Right lobe of liver (tissue), 4 donors: ENCODE results near the gene RFX4.

Experiments used
- POLR2A ChIP-seq: fragments of 450-650 bp; IDR thresholded peaks from one replicate; pipeline ENCODE4 v1.6.1; 2017; ENCODE audit warnings: antibody characterized with exemption, mild to moderate bottlenecking
- TF ChIP-seq, protein P1 (sequence below), 4 donors: fragments of 200-600 bp in 3 of 4; fragments of 450-650 bp in 1 of 4; IDR thresholded peaks; one replicate each; pipeline versions ENCODE4 v1.5.1 to v1.8.0; 2016 to 2022; ENCODE audit warnings: antibody characterized with exemption in 4 of 4, mild to moderate bottlenecking in 2 of 4
- donor health status: DM: no; HTN: no; CAD: no.
- donor health status: DM: no; HTN: no; CAD: no.
- donor health status: DM: no; HTN: yes; CAD: no.

DNA sequence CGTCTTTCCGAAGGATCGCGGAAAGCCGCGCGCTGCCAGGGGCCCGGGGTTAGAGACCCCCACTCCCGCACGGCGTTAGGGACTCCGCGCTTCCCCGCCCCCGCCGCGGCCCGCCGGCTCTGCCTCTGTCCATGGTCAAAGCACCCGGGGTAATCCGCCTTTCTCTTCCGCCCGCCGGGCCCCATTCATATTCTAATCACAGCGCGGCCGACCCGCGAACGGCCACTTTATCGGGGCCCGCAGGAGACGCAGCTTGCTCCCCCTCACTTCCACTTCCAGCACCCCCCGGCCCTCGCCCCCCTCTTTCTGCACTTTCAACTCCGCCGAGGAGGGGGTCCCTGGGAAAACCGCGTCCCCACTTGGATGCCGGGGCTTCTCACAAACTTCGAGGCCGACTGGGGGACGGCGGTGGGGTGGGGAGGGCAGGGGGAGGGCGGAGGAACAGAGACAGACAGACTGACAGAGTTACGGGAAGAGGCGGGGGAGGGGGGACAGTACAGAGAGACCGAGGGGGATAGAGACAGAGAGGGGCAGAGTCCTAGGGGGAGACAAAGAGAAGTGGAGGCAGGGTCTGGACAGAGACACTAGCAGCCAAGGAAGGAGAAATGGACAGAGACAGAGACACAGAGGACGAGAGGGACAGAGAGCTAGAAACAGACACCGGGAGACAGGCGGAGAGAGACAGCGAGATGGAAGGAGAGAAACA, 1.1 kb upstream of the RFX4 start:
- no peak for TF ChIP-seq POLR2A
- TF ChIP-seq, protein P1, sequence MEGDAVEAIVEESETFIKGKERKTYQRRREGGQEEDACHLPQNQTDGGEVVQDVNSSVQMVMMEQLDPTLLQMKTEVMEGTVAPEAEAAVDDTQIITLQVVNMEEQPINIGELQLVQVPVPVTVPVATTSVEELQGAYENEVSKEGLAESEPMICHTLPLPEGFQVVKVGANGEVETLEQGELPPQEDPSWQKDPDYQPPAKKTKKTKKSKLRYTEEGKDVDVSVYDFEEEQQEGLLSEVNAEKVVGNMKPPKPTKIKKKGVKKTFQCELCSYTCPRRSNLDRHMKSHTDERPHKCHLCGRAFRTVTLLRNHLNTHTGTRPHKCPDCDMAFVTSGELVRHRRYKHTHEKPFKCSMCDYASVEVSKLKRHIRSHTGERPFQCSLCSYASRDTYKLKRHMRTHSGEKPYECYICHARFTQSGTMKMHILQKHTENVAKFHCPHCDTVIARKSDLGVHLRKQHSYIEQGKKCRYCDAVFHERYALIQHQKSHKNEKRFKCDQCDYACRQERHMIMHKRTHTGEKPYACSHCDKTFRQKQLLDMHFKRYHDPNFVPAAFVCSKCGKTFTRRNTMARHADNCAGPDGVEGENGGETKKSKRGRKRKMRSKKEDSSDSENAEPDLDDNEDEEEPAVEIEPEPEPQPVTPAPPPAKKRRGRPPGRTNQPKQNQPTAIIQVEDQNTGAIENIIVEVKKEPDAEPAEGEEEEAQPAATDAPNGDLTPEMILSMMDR (IDR thresholded peaks at IDR 0.05), result no peak
